HG02763 (cell line): Measurements from ENCODE around the gene MVB12A.

Experiments
- ATAC-seq: cut with Tn5 transposase; IDR thresholded peaks from one replicate; pipeline ENCODE4 v1.9.1; 2021; ENCODE audit warnings: mild to moderate bottlenecking, moderate library complexity; ENCODE audit not compliant: unreplicated experiment

The MVB12A gene

DNA sequence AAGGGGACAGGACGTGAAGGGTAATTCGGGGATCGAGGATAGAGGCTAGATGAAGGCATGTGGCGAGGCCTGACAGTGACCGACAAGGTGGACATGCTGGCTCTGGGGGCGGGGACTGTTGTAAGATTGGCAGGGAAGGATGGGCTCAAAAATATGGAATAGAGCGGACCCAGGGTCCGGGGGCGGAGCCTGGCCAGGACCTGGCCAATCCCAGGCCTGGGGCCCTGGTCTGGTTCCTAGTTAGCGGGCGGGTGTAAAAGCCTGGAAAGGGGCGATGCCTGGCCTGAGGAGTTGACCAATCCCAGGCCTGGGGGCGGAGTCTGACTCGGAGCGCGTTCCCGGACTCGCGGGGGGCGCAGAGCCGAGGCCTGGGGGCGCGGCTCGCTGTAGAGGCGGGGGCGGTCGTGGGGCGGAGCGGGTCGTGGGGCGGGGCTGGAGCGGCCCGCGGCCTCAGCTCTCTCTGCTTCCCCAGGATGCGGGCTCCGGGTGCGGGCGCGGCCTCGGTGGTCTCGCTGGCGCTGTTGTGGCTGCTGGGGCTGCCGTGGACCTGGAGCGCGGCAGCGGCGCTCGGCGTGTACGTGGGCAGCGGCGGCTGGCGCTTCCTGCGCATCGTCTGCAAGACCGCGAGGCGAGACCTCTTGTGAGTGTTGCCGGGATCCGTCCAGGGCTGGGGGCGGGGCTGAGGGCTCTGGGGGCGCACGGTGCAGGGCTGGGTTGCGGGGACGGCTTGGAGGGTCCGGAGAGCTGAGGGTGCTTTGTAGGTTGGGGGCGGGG lies 50.4 kb downstream of the MVB12A start, which contains the start of gene SLC27A1:
SLC27A1 (plus strand) TSS at position 457 of the 774 bp plus-strand sequence; CDS start at position 474, 17 bp downstream.
- ATAC-seq: peak; percentile 76

DNA sequence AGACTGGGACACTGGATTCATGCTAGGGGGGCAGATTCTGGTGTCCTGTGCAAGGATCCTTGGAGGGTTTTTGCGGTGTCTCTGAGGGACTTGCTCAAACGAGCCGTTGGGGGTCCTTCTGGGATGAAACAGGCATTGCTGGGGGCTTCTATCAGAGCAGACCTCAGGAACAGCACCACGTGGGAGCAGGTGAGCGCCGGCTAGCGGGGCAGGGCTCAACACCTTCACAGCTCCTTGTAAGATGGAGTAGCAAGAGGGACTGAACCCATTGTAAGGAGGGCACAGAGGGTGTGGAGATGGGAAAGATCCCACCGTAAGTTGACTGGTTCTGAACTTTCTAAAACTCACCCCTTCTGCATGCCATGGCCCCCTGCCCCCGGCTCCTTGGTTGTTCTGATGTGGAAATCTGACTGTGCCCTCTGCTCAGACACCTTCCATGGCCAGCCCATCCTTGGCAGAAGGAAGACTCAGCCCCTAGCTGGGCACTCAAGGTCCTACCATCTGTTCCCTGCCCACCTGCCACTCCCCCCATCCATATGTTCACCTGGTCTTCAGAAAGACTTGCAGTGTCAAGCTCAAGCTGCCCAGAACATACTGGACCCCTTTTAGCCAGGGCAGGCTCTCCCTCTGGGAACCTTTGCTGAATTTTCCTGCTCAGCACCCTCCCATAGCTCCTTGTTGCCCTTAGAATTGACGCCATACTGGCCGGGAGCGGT lies 51.7 kb downstream of the MVB12A start:
- ATAC-seq: no peak

DNA sequence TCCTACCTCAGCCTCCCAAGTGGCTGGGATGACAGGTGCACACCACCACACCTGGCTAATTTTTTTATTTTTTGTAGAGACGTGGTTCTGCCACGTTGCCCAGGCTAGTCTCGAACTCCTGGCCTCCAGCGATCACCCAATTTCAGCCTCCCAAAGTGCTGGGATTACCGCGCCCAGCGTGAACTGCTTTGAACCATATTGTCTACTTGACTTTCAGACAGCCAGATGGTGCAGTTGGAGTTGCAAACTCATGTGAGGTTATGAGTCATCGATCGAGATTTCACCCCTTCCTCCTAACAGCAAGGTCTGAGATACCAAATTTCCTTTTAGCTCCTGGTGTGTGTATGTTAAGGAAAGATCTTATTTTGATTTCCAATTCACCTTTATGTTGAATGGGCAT lies 53.2 kb downstream of the MVB12A start:
- ATAC-seq: no peak
